HepG2 (cell line): ENCODE results near the gene SMAD6. TPM values are rescaled to one million over a fixed set of nuclear protein-coding genes. Genes with fewer than 3 reads are reported as not detected.

Experiments used
- ATAC-seq: fragments of 200-7000 bp; cut with Tn5 transposase; 3 replicates; pipeline ENCODE4 v1.9.1; 2020; ENCODE audit warnings: mild to moderate bottlenecking, moderate library complexity
- BruUV-seq: library from RNA; stranded (reverse); fragments of 400-500 nt; replicated peaks from 2 replicates; lab custom pipeline; 2021; lab: Mats Ljungman, UMichigan
- CTCF ChIA-PET: fragments of 300-600 bp; formaldehyde crosslinking; extraction: SDS; loops from one replicate; lab custom pipeline; 2021; ENCODE audit warnings: low total read pairs, inconsistent platforms, low intra/inter-chr PET ratio; lab: Yijun Ruan, JAX
- POLR2A ChIA-PET: fragments of 350-600 bp; sonication (Branson Sonifier 250); formaldehyde crosslinking; loops from one replicate; lab custom pipeline; 2020; ENCODE audit warnings: antibody characterized with exemption, inconsistent platforms; lab: Yijun Ruan, JAX
- DNase-seq: peaks from one replicate; pipeline ENCODE4 v3.0.0-alpha.2; 2015; ENCODE audit warnings: low spot score
- FAIRE-seq: peaks from 3 replicates; lab custom pipeline; 2011; peaks lifted over from hg19 to GRCh38; lab: Jason Lieb, UNC
- H2AFZ ChIP-seq: one replicate; pipeline ENCODE4 v1.6.1; 2011; ENCODE audit warnings: low read length, inconsistent platforms
- H3K27ac ChIP-seq: fragments of 300-600 bp; 3 replicates; pipeline ENCODE4 v1.8.0; 2011; ENCODE audit warnings: mixed run types, mild to moderate bottlenecking, mixed read lengths, low read length, inconsistent platforms; ENCODE audit not compliant: insufficient read depth; ENCODE audit errors: extremely low read length
- H3K27me3 ChIP-seq, 2 experiments: fragments of 200-600 bp in 1 of 2; 2 replicates in 1 of 2; 3 replicates in 1 of 2; pipeline versions ENCODE4 v1.6.0 to v1.8.0; 2011; ENCODE audit warnings: low read length in 2 of 2, mild to moderate bottlenecking in 2 of 2, moderate library complexity in 2 of 2, inconsistent platforms in 1 of 2; ENCODE audit not compliant: insufficient read depth in 2 of 2, control insufficient read depth in 1 of 2
- H3K36me3 ChIP-seq, 2 experiments: fragments of 200-600 bp in 1 of 2; replicated peaks in 1 of 2; 2 replicates in 1 of 2; 3 replicates in 1 of 2; pipeline versions ENCODE4 v1.5.1 to v1.8.0; 2011; ENCODE audit warnings: low read length in 2 of 2, inconsistent platforms in 1 of 2; ENCODE audit not compliant: insufficient read depth in 2 of 2, control insufficient read depth in 1 of 2
- H3K4me1 ChIP-seq: 2 replicates; pipeline ENCODE4 v1.5.1; 2012; ENCODE audit warnings: low read length, inconsistent platforms; ENCODE audit not compliant: insufficient read depth
- H3K4me2 ChIP-seq: 2 replicates; pipeline ENCODE4 v1.6.0; 2011; ENCODE audit warnings: low read depth, low read length, inconsistent platforms
- H3K4me3 ChIP-seq, 3 experiments: fragments of 200-600 bp in 1 of 3; sonication (generic), shearing (Covaris generic) in 1 of 3; replicated peaks in 1 of 3; 2 replicates each; pipeline ENCODE4 v1.5.1; 2011 to 2016; ENCODE audit warnings: low read length in 3 of 3, inconsistent platforms in 2 of 3, low read depth in 2 of 3, mild to moderate bottlenecking in 2 of 3, control low read depth in 1 of 3, mixed read lengths in 1 of 3; ENCODE audit not compliant: insufficient read depth in 1 of 3
- H3K79me2 ChIP-seq: one replicate; pipeline ENCODE4 v1.6.1; 2011; ENCODE audit warnings: low read length, inconsistent platforms; ENCODE audit not compliant: insufficient read depth
- H3K9ac ChIP-seq: 2 replicates; pipeline ENCODE4 v1.6.0; 2011; ENCODE audit warnings: mild to moderate bottlenecking, low read depth, low read length, inconsistent platforms; ENCODE audit not compliant: insufficient read depth
- H3K9me3 ChIP-seq: 2 replicates; pipeline ENCODE4 v1.5.1; 2012; ENCODE audit warnings: mild to moderate bottlenecking, low read length
- H4K20me1 ChIP-seq: 2 replicates; pipeline ENCODE4 v1.6.0; 2011; ENCODE audit warnings: inconsistent platforms, mild to moderate bottlenecking, low read length, moderate library complexity; ENCODE audit not compliant: insufficient read depth
- IKZF1 ChIP-seq: fragments of 450-650 bp; IDR thresholded peaks from 2 replicates; pipeline ENCODE4 v1.7.1; 2016
- KLF9 ChIP-seq: IDR thresholded peaks from 2 replicates; pipeline ENCODE4 v1.6.1; 2016; ENCODE audit warnings: low read depth
- NCOA2 ChIP-seq: sonication (generic); formaldehyde crosslinking; IDR thresholded peaks from 2 replicates; pipeline ENCODE4 v1.8.0; 2022; ENCODE audit warnings: inconsistent platforms
- TEAD3 ChIP-seq: optimal IDR thresholded peaks from 2 replicates; pipeline ENCODE3; 2016; ENCODE audit warnings: borderline replicate concordance
- ZNF557 ChIP-seq: sonication (generic); formaldehyde crosslinking; IDR thresholded peaks from 2 replicates; pipeline ENCODE4 v1.4.0; 2020; ENCODE audit warnings: missing genetic modification reagents
- ZNF850 ChIP-seq: sonication (generic); formaldehyde crosslinking; conservative IDR thresholded peaks from 2 replicates; pipeline ENCODE4 v1.9.0; 2021; ENCODE audit warnings: mild to moderate bottlenecking, missing genetic modification reagents
- WGBS: methylation state at CpG from one replicate; pipeline ENCODE4 v1.1.6; 2017; ENCODE audit warnings: low lambda C conversion rate; 5-methylcytosine and 5-hydroxymethylcytosine counted together
- in situ Hi-C: cut with HindIII; loops from 2 replicates; pipeline ENCODE4 v1.10.0; 2017; ENCODE audit warnings: low pct_unique_long_range_greater_than_20kb; ENCODE audit not compliant: extremely low pct_ligation_motif_present
- intact Hi-C: fragments of 100-400 bp; cut with micrococcal nuclease; formaldehyde crosslinking; loops from one replicate; pipeline ENCODE4 v1.10.0; 2022; ENCODE audit not compliant: unreplicated experiment
- polyA plus RNA-seq, 8 experiments: library from polyadenylated mRNA; depleted of rRNA in 3 of 8; stranded (reverse) in 7 of 8; unstranded in 1 of 8; fragments of >200 nt; fragmentation: Illumina TruSeq in 4 of 8; extraction: Trizol in 4 of 8; gene quantifications; 2 replicates each; pipeline versions ENCODE4 v1.2.1 to v1.2.3, GENCODE V29; 2011 to 2016; ENCODE audit warnings: low read depth in 4 of 8, missing spikeins in 1 of 8, mixed read lengths in 1 of 8; ENCODE audit not compliant: insufficient read depth in 1 of 8
- total RNA-seq, 5 experiments: library from RNA; depleted of rRNA; stranded (reverse); fragments of >200 nt; fragmentation: Illumina TruSeq; extraction: Trizol; gene quantifications; 2 replicates each; pipeline ENCODE4 v1.2.3, GENCODE V29; 2016; ENCODE audit warnings: low read depth in 1 of 5
- TF ChIP-seq, protein P1 (sequence below): sonication (generic); formaldehyde crosslinking; IDR thresholded peaks from 2 replicates; pipeline ENCODE4 v1.8.0; 2022; ENCODE audit warnings: missing genetic modification reagents, low read depth, mild to moderate bottlenecking, borderline replicate concordance
- TF ChIP-seq, protein P2 (sequence below): sonication (generic); formaldehyde crosslinking; IDR thresholded peaks from 2 replicates; pipeline ENCODE4 v1.5.0; 2020; ENCODE audit warnings: missing genetic modification reagents
- TF ChIP-seq, protein P3 (sequence below): sonication (generic); formaldehyde crosslinking; IDR thresholded peaks from 2 replicates; pipeline ENCODE4 v1.8.0; 2022; ENCODE audit warnings: missing genetic modification reagents, mild to moderate bottlenecking, moderate library complexity, borderline replicate concordance

SMAD6 gene
- total and polyA plus RNA-seq, 2 of the 13 experiments (the other 11 are each of a cell fraction or from before 2014, with no cell fraction given): 3.3 to 4.4 TPM

DNA sequence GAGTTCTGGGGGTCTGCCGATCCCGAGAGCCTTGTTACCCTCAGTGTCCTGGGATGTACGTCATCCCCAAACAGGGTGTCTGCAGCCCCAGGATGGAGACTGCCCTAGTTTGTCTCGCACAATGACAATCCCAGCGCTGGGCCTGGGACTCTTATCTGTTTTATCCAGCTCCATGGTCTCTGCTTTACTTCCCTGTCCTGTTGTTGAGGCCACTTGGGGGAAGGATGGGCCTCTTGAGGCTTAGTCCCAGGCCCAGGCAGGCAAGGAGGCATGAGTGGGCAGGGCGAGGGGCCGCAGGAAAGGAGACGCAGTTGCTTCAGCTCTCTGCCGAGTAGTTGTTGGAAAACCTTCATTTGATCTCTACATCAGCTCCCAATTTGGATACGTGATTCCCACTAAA is 17.4 kb downstream of the SMAD6 start:
- in situ Hi-C loops: no loop called here
- intact Hi-C loops: no loop called here
- no peak overlapping the region for H3K27ac ChIP-seq
- FAIRE-seq (no peak), ATAC-seq (no peak), DNase-seq (no peak)
- BruUV-seq: no TSS peak
- 98% methylated on average over 9 of the region's 10 CpGs for WGBS
- peaks cover 13% of the 10 kb centered on the region for H3K4me1 ChIP-seq
- H2AFZ ChIP-seq: no peak overlapping the region
- TF ChIP-seq IKZF1: no peak
- no peak for TF ChIP-seq ZNF557
- TF ChIP-seq, protein P1, sequence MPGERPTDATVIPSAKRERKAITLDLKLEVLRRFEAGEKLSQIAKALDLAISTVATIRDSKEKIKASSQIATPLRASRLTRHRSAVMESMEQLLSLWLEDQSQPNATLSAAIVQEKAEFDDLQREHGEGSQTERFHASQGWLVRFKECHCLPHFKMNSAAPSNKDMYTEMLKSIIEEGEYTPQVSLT (CRISPR knock-in tag): no peak
- no peak for TF ChIP-seq ZNF850 (CRISPR knock-in tag)
- TF ChIP-seq, protein P2, sequence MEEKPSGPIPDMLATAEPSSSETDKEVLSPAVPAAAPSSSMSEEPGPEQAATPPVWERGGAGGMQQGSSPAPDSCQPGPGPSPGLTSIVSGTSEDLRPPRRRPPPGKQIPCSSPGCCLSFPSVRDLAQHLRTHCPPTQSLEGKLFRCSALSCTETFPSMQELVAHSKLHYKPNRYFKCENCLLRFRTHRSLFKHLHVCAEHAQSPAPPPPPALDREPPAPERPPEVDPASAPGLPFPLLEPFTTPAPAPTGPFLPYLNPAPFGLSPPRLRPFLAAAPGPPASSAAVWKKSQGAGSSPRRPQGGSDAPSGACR (CRISPR knock-in tag): no peak
- TF ChIP-seq KLF9: no peak
- TF ChIP-seq, protein P3, sequence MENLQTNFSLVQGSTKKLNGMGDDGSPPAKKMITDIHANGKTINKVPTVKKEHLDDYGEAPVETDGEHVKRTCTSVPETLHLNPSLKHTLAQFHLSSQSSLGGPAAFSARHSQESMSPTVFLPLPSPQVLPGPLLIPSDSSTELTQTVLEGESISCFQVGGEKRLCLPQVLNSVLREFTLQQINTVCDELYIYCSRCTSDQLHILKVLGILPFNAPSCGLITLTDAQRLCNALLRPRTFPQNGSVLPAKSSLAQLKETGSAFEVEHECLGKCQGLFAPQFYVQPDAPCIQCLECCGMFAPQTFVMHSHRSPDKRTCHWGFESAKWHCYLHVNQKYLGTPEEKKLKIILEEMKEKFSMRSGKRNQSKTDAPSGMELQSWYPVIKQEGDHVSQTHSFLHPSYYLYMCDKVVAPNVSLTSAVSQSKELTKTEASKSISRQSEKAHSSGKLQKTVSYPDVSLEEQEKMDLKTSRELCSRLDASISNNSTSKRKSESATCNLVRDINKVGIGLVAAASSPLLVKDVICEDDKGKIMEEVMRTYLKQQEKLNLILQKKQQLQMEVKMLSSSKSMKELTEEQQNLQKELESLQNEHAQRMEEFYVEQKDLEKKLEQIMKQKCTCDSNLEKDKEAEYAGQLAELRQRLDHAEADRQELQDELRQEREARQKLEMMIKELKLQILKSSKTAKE (CRISPR knock-in tag): no peak
- TF ChIP-seq TEAD3 (CRISPR knock-in tag): no peak
- TF ChIP-seq NCOA2 (CRISPR knock-in tag): no peak
- H3K27me3 ChIP-seq: no peaks in the 10 kb centered on the region
- peaks cover 0 to 26% of the 10 kb centered on the region in 2 experiments; a peak in 3 of 5 replicates for H3K36me3 ChIP-seq
- no peak overlapping the region for H3K9ac ChIP-seq
- H3K9me3 ChIP-seq: no peaks in the 10 kb centered on the region
- H3K79me2 ChIP-seq: peaks cover 2% of the 10 kb centered on the region
- no peaks in the 10 kb centered on the region for H4K20me1 ChIP-seq
- H3K4me3 ChIP-seq: no peak overlapping the region
- CTCF ChIA-PET: no interaction called here
- POLR2A ChIA-PET: no interaction called here
- H3K4me2 ChIP-seq: no peak overlapping the region
